Heart left ventricle (tissue), 13 donors: ENCODE measurements around the gene PACS1.

ENCODE experiments used
- CTCF ChIP-seq, 12 donors: fragments of 200-600 bp; sonication (generic) in 4 of 12; IDR thresholded peaks; one replicate each; pipeline versions ENCODE4 v1.5.0 to v1.8.0; 2018 to 2022; ENCODE audit warnings: antibody characterized with exemption in 12 of 12, mild to moderate bottlenecking in 5 of 12
- POLR2A ChIP-seq, 2 donors: fragments of 450-650 bp; IDR thresholded peaks; one replicate each; pipeline ENCODE4 v1.6.1; 2017; ENCODE audit warnings: antibody characterized with exemption in 2 of 2, mild to moderate bottlenecking in 2 of 2, moderate library complexity in 2 of 2
- donor health status: ischemic (EF 13 %, LVEDD 7.1; RV severe dilation, severe dysfunction).
- donor health status: DM: no; HTN: yes; CAD: no.
- donor health status: DM: no; HTN: no; CAD: no.
- donor health status: ischemic (EF 25% LVEDD 6.9; RV normal size, moderate dysfunction).
- donor health status: ischemic (EF 25% LVEDD 5.7; RV mildly dilated, moderate dysfunction).
- donor health status: ischemic (EF 35%, LVEDD 5.7; RV mildly dilated, moderate dysfunction).
- donor health status: nonischemic (EF 11% LVEDD 7.7; RV severe dilation, severe dysfunction).
- donor health status: DM: yes; HTN: yes; CAD: no.
- donor health status: PGD.
- donor health status: ischemic (EF 29% LVEDD 5.4; RV normal size, mild dysfunction).
- donor health status: nonischemic (EF 23%, LVEDD 6.1; RV moderate dilation, normal function).

- TF ChIP-seq CTCF (IDR thresholded peaks at IDR 0.05) (no peak), POLR2A (IDR thresholded peaks at IDR 0.05) (no peak)
These were observed 2.0 kb downstream of the PACS1 start for GRCh38 chr11:66072081-66072480.
